ENCODE measurements around the gene FAM222B. TPM values are rescaled to one million over a fixed set of nuclear protein-coding genes. Genes with fewer than 3 reads are reported as not detected.

The FAM222B gene
- total and polyA plus RNA-seq, 2 experiments from 2014 or later, result 63.7 to 78.5 TPM

- Histone ChIP-seq H4K20me1 (replicated peaks; ENCODE audit: insufficient read depth) (no peaks in the 10 kb centered on the region; the same call in 1 of the 2 replicates), H3K9me2 (ENCODE audit: insufficient read depth) (no peaks in the 10 kb centered on the region), H3K4me3 (no peak overlapping the region), H3K79me2 (replicated peaks; ENCODE audit: insufficient read depth) (no peaks in the 10 kb centered on the region; the same call in 1 of the 2 replicates), H3K36me3 (ENCODE audit: insufficient read depth) (no peaks in the 10 kb centered on the region), H3K27me3 (ENCODE audit: insufficient read depth) (no peaks in the 10 kb centered on the region), H3K4me1 (ENCODE audit: insufficient read depth) (no peaks in the 10 kb centered on the region), H3F3A (replicated peaks; ENCODE audit: low read depth) (no peaks in the 10 kb centered on the region), H3K27ac (ENCODE audit: low read depth) (no peak overlapping the region), H2AFZ (no peak overlapping the region), H3K4me2 (no peak overlapping the region)
- peaks cover 7% of the 10 kb centered on the region for H3K27me3 Mint-ChIP-seq (ENCODE audit: insufficient read depth, low read depth, poor library complexity)
- no peaks in the 10 kb centered on the region; the same call in 1 of the 3 replicates for H3K9me3 Mint-ChIP-seq
- H3K27ac Mint-ChIP-seq, result no peak overlapping the region
- ATAC-seq (no peak; the same call in 2 of the 3 replicates), DNase-seq (ENCODE audit: low spot score) (no peak)
- no peaks in the 10 kb centered on the region; the same call in 2 of the 3 replicates for H3K4me1 Mint-ChIP-seq
- TF ChIP-seq STAT1 (IDR thresholded peaks at IDR 0.05; ENCODE audit: unreplicated experiment) (no peak), CREB1 (CRISPR knock-in tag; IDR thresholded peaks at IDR 0.05; ENCODE audit: low read depth) (no peak), EZH2phosphoT487 (IDR thresholded peaks at IDR 0.05; ENCODE audit: unreplicated experiment) (no peak), JUNB (IDR thresholded peaks at IDR 0.05; ENCODE audit: unreplicated experiment) (no peak), REST (IDR thresholded peaks at IDR 0.05; ENCODE audit: unreplicated experiment) (no peak), NANOG (IDR thresholded peaks at IDR 0.05; ENCODE audit: borderline replicate concordance) (no peak), CTCF (conservative IDR thresholded peaks at IDR 0.05; ENCODE audit: low read depth in 2 of 2) (no peak), ZNF331 (CRISPR knock-in tag; IDR thresholded peaks at IDR 0.05; ENCODE audit: low read depth) (no peak), EZH2 (IDR thresholded peaks at IDR 0.05; ENCODE audit: low read depth, unreplicated experiment) (no peak), ZNF114 (CRISPR knock-in tag; IDR thresholded peaks at IDR 0.05) (no peak), ZNF462 (CRISPR knock-in tag; IDR thresholded peaks at IDR 0.05) (no peak), ETS1 (IDR thresholded peaks at IDR 0.05) (no peak), POLR2AphosphoS5 (IDR thresholded peaks at IDR 0.05; ENCODE audit: low read depth) (no peak)
- H3K4me3 Mint-ChIP-seq, result no peak overlapping the region
- H3K36me3 Mint-ChIP-seq (ENCODE audit: low read depth), result peaks cover 37% of the 10 kb centered on the region
Observed at GRCh38 chr17:28735242-28735722, 107.3 kb downstream of the FAM222B start.
